Loucy (cell line): ENCODE measurements around the gene SNX20.

ENCODE experiments used
- H2AFZ ChIP-seq: fragments of 200-600 bp; sonication (generic); 2 replicates; pipeline ENCODE4 v1.6.0; 2016; ENCODE audit warnings: antibody characterized with exemption, mild to moderate bottlenecking, low read length, moderate library complexity
- H3F3A ChIP-seq: fragments of 200-600 bp; 2 replicates; pipeline ENCODE4 v1.6.0; 2016; ENCODE audit warnings: antibody characterized with exemption, low read depth, mild to moderate bottlenecking
- H3K27me3 ChIP-seq: fragments of 200-600 bp; sonication (generic); 2 replicates; pipeline ENCODE4 v1.6.1; 2014; ENCODE audit warnings: low read length, mild to moderate bottlenecking; ENCODE audit not compliant: insufficient read depth, poor library complexity, severe bottlenecking
- H3K36me3 ChIP-seq: fragments of 200-600 bp; sonication (generic); 2 replicates; pipeline ENCODE4 v1.6.1; 2016; ENCODE audit warnings: low read length; ENCODE audit not compliant: insufficient read depth
- H3K4me1 ChIP-seq: fragments of 200-600 bp; sonication (generic); 2 replicates; pipeline ENCODE4 v1.5.1; 2014; ENCODE audit warnings: low read length, mild to moderate bottlenecking; ENCODE audit not compliant: insufficient read depth, poor library complexity, severe bottlenecking
- H3K4me2 ChIP-seq: fragments of 200-600 bp; sonication (generic); 2 replicates; pipeline ENCODE4 v1.6.0; 2014; ENCODE audit warnings: antibody characterized with exemption, low read length, low read depth, mild to moderate bottlenecking; ENCODE audit not compliant: poor library complexity, severe bottlenecking
- H3K4me3 ChIP-seq: fragments of 200-600 bp; sonication (generic); 2 replicates; pipeline ENCODE4 v1.5.1; 2014; ENCODE audit warnings: low read length, mild to moderate bottlenecking, mixed read lengths; ENCODE audit not compliant: poor library complexity, severe bottlenecking
- H3K79me2 ChIP-seq: fragments of 200-600 bp; sonication (generic); 2 replicates; pipeline ENCODE4 v1.6.1; 2014; ENCODE audit warnings: low read length; ENCODE audit not compliant: insufficient read depth
- H3K9ac ChIP-seq: fragments of 200-600 bp; sonication (generic); 2 replicates; pipeline ENCODE4 v1.6.0; 2014; ENCODE audit warnings: mild to moderate bottlenecking, low read depth, low read length, moderate library complexity; ENCODE audit not compliant: poor library complexity, severe bottlenecking
- H3K9me2 ChIP-seq: fragments of 200-600 bp; sonication (generic); replicated peaks from 2 replicates; pipeline ENCODE4 v1.6.1; 2016; ENCODE audit warnings: low read depth, low read length, mixed read lengths
- H3K9me3 ChIP-seq: fragments of 200-600 bp; sonication (generic); 2 replicates; pipeline ENCODE4 v1.6.1; 2014; ENCODE audit warnings: mild to moderate bottlenecking, antibody characterized with exemption, low read length, low read depth; ENCODE audit not compliant: insufficient read depth
- H4K20me1 ChIP-seq: fragments of 200-600 bp; sonication (generic); 2 replicates; pipeline ENCODE4 v1.6.0; 2014; ENCODE audit warnings: antibody characterized with exemption, low read length, mild to moderate bottlenecking; ENCODE audit not compliant: insufficient read depth, poor library complexity, severe bottlenecking
- EZH2phosphoT487 ChIP-seq: fragments of 200-600 bp; IDR thresholded peaks from 2 replicates; pipeline ENCODE4 v1.6.1; 2018; ENCODE audit warnings: antibody characterized with exemption, mild to moderate bottlenecking, moderate library complexity, borderline replicate concordance
- TF ChIP-seq, protein P1 (sequence below): fragments of 200-600 bp; sonication (generic); conservative IDR thresholded peaks from 2 replicates; pipeline ENCODE4 v1.5.1; 2014; ENCODE audit warnings: mild to moderate bottlenecking, antibody characterized with exemption, low read length

Gene SNX20

DNA sequence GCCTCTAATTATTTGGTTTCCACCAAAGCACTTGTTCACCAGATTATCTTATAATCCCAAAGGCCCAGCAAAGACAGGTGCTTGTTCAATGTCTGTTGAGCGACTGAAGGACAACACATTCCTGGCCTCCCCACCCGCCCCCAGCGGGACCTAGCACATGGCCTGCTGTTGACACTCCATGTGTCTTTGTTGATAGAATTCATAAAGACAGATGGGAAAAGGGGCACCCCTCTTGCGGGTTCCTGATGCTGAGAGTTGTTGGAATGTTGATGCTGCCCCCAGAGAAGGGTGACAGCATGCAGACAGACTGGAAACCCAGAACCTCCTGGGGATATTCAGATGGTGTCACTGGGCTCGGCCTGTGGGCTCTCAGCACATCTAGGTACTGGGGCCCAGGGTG is 36.9 kb downstream of the SNX20 start:
- Histone ChIP-seq H2AFZ (no peak overlapping the region), H3K9me3 (no peaks in the 10 kb centered on the region), H4K20me1 (no peaks in the 10 kb centered on the region), H3K4me2 (no peak overlapping the region), H3K36me3 (no peaks in the 10 kb centered on the region), H3K79me2 (no peaks in the 10 kb centered on the region), H3F3A (no peaks in the 10 kb centered on the region), H3K27me3 (no peaks in the 10 kb centered on the region), H3K9me2 (no peaks in the 10 kb centered on the region), H3K4me1 (peaks cover 4% of the 10 kb centered on the region), H3K4me3 (no peak overlapping the region), H3K9ac (no peak overlapping the region)
- TF ChIP-seq, protein P1, sequence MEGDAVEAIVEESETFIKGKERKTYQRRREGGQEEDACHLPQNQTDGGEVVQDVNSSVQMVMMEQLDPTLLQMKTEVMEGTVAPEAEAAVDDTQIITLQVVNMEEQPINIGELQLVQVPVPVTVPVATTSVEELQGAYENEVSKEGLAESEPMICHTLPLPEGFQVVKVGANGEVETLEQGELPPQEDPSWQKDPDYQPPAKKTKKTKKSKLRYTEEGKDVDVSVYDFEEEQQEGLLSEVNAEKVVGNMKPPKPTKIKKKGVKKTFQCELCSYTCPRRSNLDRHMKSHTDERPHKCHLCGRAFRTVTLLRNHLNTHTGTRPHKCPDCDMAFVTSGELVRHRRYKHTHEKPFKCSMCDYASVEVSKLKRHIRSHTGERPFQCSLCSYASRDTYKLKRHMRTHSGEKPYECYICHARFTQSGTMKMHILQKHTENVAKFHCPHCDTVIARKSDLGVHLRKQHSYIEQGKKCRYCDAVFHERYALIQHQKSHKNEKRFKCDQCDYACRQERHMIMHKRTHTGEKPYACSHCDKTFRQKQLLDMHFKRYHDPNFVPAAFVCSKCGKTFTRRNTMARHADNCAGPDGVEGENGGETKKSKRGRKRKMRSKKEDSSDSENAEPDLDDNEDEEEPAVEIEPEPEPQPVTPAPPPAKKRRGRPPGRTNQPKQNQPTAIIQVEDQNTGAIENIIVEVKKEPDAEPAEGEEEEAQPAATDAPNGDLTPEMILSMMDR, result no peak
- no peak for TF ChIP-seq EZH2phosphoT487

DNA sequence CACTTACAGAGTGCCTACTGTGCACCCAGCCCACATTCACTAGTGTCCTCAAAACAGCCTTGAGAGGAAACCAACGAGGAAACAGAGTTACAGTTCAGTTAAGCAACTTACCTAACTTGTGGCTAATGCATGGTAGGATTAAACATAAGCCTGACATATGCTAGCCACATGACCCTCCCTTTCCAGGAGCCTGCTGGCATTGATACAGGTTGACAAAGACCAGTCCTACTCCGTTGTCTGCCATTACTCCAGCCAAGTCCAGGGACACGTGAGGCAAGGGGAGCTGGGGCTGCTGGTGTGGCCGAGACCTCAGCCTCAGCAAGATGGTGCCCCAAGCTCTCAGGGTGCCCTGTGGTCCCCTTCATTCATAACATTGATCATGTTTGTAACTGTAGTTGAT is 37.9 kb downstream of the SNX20 start:
- H3K4me3 ChIP-seq, result no peak overlapping the region
- H3F3A ChIP-seq, result no peaks in the 10 kb centered on the region
- TF ChIP-seq, protein P1, result no peak
- no peak for TF ChIP-seq EZH2phosphoT487
- no peak overlapping the region for H2AFZ ChIP-seq
- no peaks in the 10 kb centered on the region for H3K27me3 ChIP-seq
- no peak overlapping the region for H3K4me2 ChIP-seq
- no peaks in the 10 kb centered on the region for H3K9me3 ChIP-seq
- H3K9ac ChIP-seq, result no peak overlapping the region
- H3K4me1 ChIP-seq, result peaks cover 4% of the 10 kb centered on the region
- H3K79me2 ChIP-seq, result no peaks in the 10 kb centered on the region
- H4K20me1 ChIP-seq, result no peaks in the 10 kb centered on the region
- no peaks in the 10 kb centered on the region for H3K9me2 ChIP-seq
- H3K36me3 ChIP-seq, result no peaks in the 10 kb centered on the region

GRCh38 chr16:50642349-50642748 is 38.8 kb downstream of the SNX20 start:
- H3K9ac ChIP-seq, result no peak overlapping the region
- no peak for TF ChIP-seq EZH2phosphoT487
- TF ChIP-seq, protein P1, result no peak
- H3K79me2 ChIP-seq, result no peaks in the 10 kb centered on the region
- no peaks in the 10 kb centered on the region for H4K20me1 ChIP-seq
- H3K9me3 ChIP-seq, result no peaks in the 10 kb centered on the region
- no peaks in the 10 kb centered on the region for H3K27me3 ChIP-seq
- no peaks in the 10 kb centered on the region for H3F3A ChIP-seq
- peaks cover 4% of the 10 kb centered on the region for H3K4me1 ChIP-seq
- H2AFZ ChIP-seq, result no peak overlapping the region
- no peak overlapping the region for H3K4me2 ChIP-seq
- no peak overlapping the region for H3K4me3 ChIP-seq
- no peaks in the 10 kb centered on the region for H3K9me2 ChIP-seq
- no peaks in the 10 kb centered on the region for H3K36me3 ChIP-seq
